HEK293T (cell line): Measurements from ENCODE around the gene PHIP.

Source experiments
- CTCF ChIA-PET: fragments of 350-600 bp; formaldehyde crosslinking; extraction: SDS; loops from one replicate; lab custom pipeline; 2021; ENCODE audit warnings: antibody characterized with exemption, inconsistent platforms; lab: Yijun Ruan, JAX
- POLR2A ChIA-PET: fragments of 350-600 bp; formaldehyde crosslinking; extraction: SDS; loops from one replicate; lab custom pipeline; 2020; ENCODE audit warnings: antibody characterized with exemption, inconsistent platforms; lab: Yijun Ruan, JAX
- DNase-seq: peaks from one replicate; pipeline ENCODE4 v3.0.0; 2012; ENCODE audit warnings: mixed read lengths; ENCODE audit errors: extremely low spot score
- ARNT ChIP-seq: fragments of 450-650 bp; IDR thresholded peaks from 2 replicates; pipeline ENCODE4 v1.6.1; 2017; ENCODE audit warnings: mild to moderate bottlenecking
- BHLHE40 ChIP-seq: fragments of 450-650 bp; IDR thresholded peaks from 2 replicates; pipeline ENCODE4 v1.6.1; 2016; ENCODE audit warnings: mild to moderate bottlenecking, moderate library complexity, borderline replicate concordance
- CTBP1 ChIP-seq: fragments of 450-650 bp; IDR thresholded peaks from 2 replicates; pipeline ENCODE4 v1.6.1; 2016; ENCODE audit warnings: borderline replicate concordance
- ELF4 ChIP-seq: fragments of 450-650 bp; IDR thresholded peaks from 2 replicates; pipeline ENCODE4 v1.6.1; 2017; ENCODE audit warnings: antibody characterized with exemption
- FOXA1 ChIP-seq: fragments of 450-650 bp; IDR thresholded peaks from 2 replicates; pipeline ENCODE4 v1.6.1; 2016; ENCODE audit warnings: mild to moderate bottlenecking
- FOXK2 ChIP-seq: fragments of 450-650 bp; IDR thresholded peaks from 2 replicates; pipeline ENCODE4 v1.6.1; 2016; ENCODE audit warnings: mild to moderate bottlenecking
- FOXM1 ChIP-seq: fragments of 450-650 bp; IDR thresholded peaks from 2 replicates; pipeline ENCODE4 v1.6.1; 2017; ENCODE audit warnings: mild to moderate bottlenecking, borderline replicate concordance
- HDGF ChIP-seq: fragments of 450-650 bp; IDR thresholded peaks from 2 replicates; pipeline ENCODE4 v1.6.1; 2017; ENCODE audit warnings: antibody characterized with exemption, borderline replicate concordance
- L3MBTL2 ChIP-seq: fragments of 450-650 bp; conservative IDR thresholded peaks from 2 replicates; pipeline ENCODE4 v1.6.1; 2016; ENCODE audit warnings: mild to moderate bottlenecking
- LEF1 ChIP-seq: fragments of 450-650 bp; IDR thresholded peaks from 2 replicates; pipeline ENCODE4 v1.6.1; 2017; ENCODE audit warnings: mild to moderate bottlenecking, borderline replicate concordance
- NFRKB ChIP-seq: fragments of 450-650 bp; IDR thresholded peaks from 2 replicates; pipeline ENCODE4 v1.6.1; 2016; ENCODE audit warnings: mild to moderate bottlenecking, moderate library complexity
- PKNOX1 ChIP-seq: fragments of 450-650 bp; IDR thresholded peaks from 2 replicates; pipeline ENCODE4 v1.6.1; 2016
- SP1 ChIP-seq: fragments of 450-650 bp; IDR thresholded peaks from 2 replicates; pipeline ENCODE4 v1.6.1; 2017
- SUZ12 ChIP-seq: fragments of 450-650 bp; IDR thresholded peaks from 2 replicates; pipeline ENCODE4 v1.6.1; 2016; ENCODE audit warnings: mild to moderate bottlenecking
- TARDBP ChIP-seq: fragments of 450-650 bp; IDR thresholded peaks from 2 replicates; pipeline ENCODE4 v1.6.1; 2016
- ZNF384 ChIP-seq: fragments of 450-650 bp; IDR thresholded peaks from 2 replicates; pipeline ENCODE4 v1.6.1; 2016

The PHIP gene

GRCh38 chr6:78993955-78994354 is 84.1 kb downstream of the PHIP start:
- CTCF ChIA-PET, result no interaction called here
- TF ChIP-seq BHLHE40 (no peak), FOXK2 (no peak), SUZ12 (no peak), SP1 (no peak), ARNT (no peak), FOXM1 (no peak), TARDBP (no peak), CTBP1 (no peak), ZNF384 (no peak), FOXA1 (no peak), PKNOX1 (no peak), L3MBTL2 (no peak), ELF4 (no peak), HDGF (no peak), LEF1 (no peak), NFRKB (no peak)
- POLR2A ChIA-PET, result no interaction called here
- no peak for DNase-seq

GRCh38 chr6:78989191-78989590 is 88.9 kb downstream of the PHIP start:
- CTCF ChIA-PET, result no interaction called here
- TF ChIP-seq HDGF, result no peak
- no peak for TF ChIP-seq TARDBP
- no peak for TF ChIP-seq NFRKB
- TF ChIP-seq FOXM1, result no peak
- no peak for TF ChIP-seq ARNT
- no peak for TF ChIP-seq L3MBTL2
- TF ChIP-seq ELF4, result no peak
- POLR2A ChIA-PET, result no interaction called here
- no peak for DNase-seq

- ChIA-PET CTCF (no interaction called here), POLR2A (no interaction called here)
- TF ChIP-seq PKNOX1 (no peak), ZNF384 (no peak), NFRKB (no peak)
- DNase-seq, result no peak
These were observed 91.9 kb downstream of the PHIP start for GRCh38 chr6:78986161-78986560.

GRCh38 chr6:78984225-78984950 is 93.7 kb downstream of the PHIP start:
- POLR2A ChIA-PET, result no interaction called here
- CTCF ChIA-PET, result no interaction called here
- no peak for DNase-seq
- TF ChIP-seq FOXM1 (no peak), ELF4 (no peak), ARNT (no peak), LEF1 (no peak), BHLHE40 (no peak), SUZ12 (no peak), CTBP1 (no peak), HDGF (no peak), SP1 (no peak), FOXK2 (no peak), TARDBP (no peak), FOXA1 (no peak)

GRCh38 chr6:78967191-78967590 is 110.9 kb downstream of the PHIP start:
- TF ChIP-seq SUZ12, result no peak
- TF ChIP-seq HDGF, result no peak
- TF ChIP-seq L3MBTL2, result no peak
- TF ChIP-seq FOXK2, result no peak
- no peak for TF ChIP-seq NFRKB
- no peak for TF ChIP-seq PKNOX1
- TF ChIP-seq FOXA1, result no peak
- TF ChIP-seq BHLHE40, result no peak
- no peak for TF ChIP-seq SP1
- TF ChIP-seq CTBP1, result no peak
- TF ChIP-seq LEF1, result no peak
- TF ChIP-seq FOXM1, result no peak
- no peak for TF ChIP-seq ARNT
- TF ChIP-seq ZNF384, result no peak
- TF ChIP-seq TARDBP, result no peak
- no peak for TF ChIP-seq ELF4
- POLR2A ChIA-PET, result no interaction called here
- no peak for DNase-seq
- CTCF ChIA-PET, result no interaction called here

- TF ChIP-seq FOXK2 (no peak), PKNOX1 (no peak), FOXA1 (no peak), LEF1 (no peak), BHLHE40 (no peak), HDGF (no peak), SUZ12 (no peak), NFRKB (no peak), L3MBTL2 (no peak), ZNF384 (no peak), FOXM1 (no peak)
- no peak for DNase-seq
- CTCF ChIA-PET, result no interaction called here
- POLR2A ChIA-PET, result no interaction called here
These were observed 111.5 kb downstream of the PHIP start for GRCh38 chr6:78966542-78966941.
